Activated naive CD8-positive, alpha-beta T cell treated with anti-CD3 and anti-CD28 coated beads, Interleukin-2, amount 50 U/mL, for 24 hours (primary cell): ENCODE results near the gene GRIP2.

Source experiments
- ATAC-seq: fragments of 150-1000 bp; cut with Tn5 transposase; one replicate; pipeline ENCODE4 v1.10.0; 2021
- DNase-seq: peaks from one replicate; pipeline ENCODE4 v3.0.0; 2021
- H3K27ac Mint-ChIP-seq: one replicate; pipeline ENCODE4 v1.8.0; 2021; ENCODE audit warnings: mild to moderate bottlenecking, mixed read lengths
- H3K27me3 Mint-ChIP-seq: one replicate; pipeline ENCODE4 v1.8.0; 2021; ENCODE audit warnings: mixed read lengths
- H3K36me3 Mint-ChIP-seq: one replicate; pipeline ENCODE4 v1.8.0; 2021; ENCODE audit warnings: low read depth, mixed read lengths
- H3K4me1 Mint-ChIP-seq: one replicate; pipeline ENCODE4 v1.8.0; 2021; ENCODE audit warnings: mixed read lengths
- H3K4me3 Mint-ChIP-seq: one replicate; pipeline ENCODE4 v1.8.0; 2021; ENCODE audit warnings: mild to moderate bottlenecking, moderate library complexity, mixed read lengths
- H3K9me3 Mint-ChIP-seq: one replicate; pipeline ENCODE4 v1.8.0; 2021; ENCODE audit warnings: mixed read lengths

Gene GRIP2

DNA sequence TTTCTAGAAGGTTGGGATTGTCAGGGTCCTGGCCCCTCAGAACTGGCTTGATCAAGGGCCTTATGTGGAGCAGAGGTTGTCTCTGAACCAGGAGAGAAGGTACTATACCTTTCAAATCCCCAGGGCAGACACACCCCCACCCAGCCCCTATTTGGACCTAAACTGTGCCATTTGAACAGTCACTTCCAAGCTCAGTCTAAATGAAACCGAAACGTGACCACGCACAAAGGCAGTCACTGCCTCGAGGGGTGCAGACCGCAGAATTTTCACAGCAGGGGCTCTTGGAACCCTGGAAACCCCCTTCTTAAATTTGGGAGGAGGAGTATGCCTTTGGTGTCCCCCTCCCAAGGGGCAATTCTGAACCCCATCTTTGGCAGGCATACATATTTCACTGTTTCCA lies 53.7 kb downstream of the GRIP2 start:
- H3K4me1 Mint-ChIP-seq = no peaks in the 10 kb centered on the region
- no peak for ATAC-seq
- no peak overlapping the region for H3K4me3 Mint-ChIP-seq
- H3K9me3 Mint-ChIP-seq = no peaks in the 10 kb centered on the region
- no peak for DNase-seq
- peaks cover 34% of the 10 kb centered on the region for H3K36me3 Mint-ChIP-seq
- H3K27me3 Mint-ChIP-seq = no peaks in the 10 kb centered on the region
- H3K27ac Mint-ChIP-seq = no peak overlapping the region

DNA sequence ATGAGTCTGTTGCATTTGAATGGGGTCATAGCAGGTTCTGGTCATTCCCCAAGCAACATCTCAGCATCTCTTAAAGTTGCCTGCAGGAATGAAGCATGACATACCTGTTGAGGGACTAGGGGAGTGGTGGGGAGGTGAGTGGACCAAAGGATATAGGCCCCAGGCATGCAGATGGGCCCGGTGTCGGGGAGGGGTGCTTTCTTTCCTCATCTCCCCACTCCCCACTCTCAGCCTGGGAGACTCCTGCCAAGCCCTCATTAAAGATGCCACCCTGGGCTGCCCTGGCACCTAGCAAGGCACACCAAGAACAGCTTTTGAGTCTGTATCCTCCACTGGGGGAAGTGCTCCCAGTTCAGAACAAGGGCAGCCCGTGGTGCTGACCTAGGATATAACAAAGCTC lies 54.2 kb downstream of the GRIP2 start:
- DNase-seq = no peak
- H3K4me3 Mint-ChIP-seq = no peak overlapping the region
- H3K27ac Mint-ChIP-seq = no peak overlapping the region
- peaks cover 37% of the 10 kb centered on the region for H3K36me3 Mint-ChIP-seq
- H3K27me3 Mint-ChIP-seq = no peaks in the 10 kb centered on the region
- no peaks in the 10 kb centered on the region for H3K4me1 Mint-ChIP-seq
- ATAC-seq = no peak
- no peaks in the 10 kb centered on the region for H3K9me3 Mint-ChIP-seq

DNA sequence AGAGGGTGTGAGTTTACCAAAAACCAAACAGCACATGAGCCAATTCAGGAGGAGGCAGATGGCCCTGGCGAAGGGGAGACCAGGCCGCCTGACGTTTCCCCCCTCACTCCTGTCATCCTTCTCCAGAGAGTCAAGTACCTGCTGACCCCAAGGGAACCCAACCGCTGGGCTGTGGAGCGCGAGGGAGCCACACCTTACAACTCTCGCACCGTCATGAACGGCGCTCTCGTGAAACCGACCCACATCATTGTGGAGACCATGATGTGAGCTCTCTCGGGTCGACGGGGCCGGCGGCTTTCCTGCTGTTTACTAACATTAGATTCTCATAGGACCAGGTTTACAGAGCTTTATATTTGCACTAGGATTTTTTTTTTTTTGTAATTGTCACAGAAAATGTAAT lies 55.4 kb downstream of the GRIP2 start:
- DNase-seq (no peak), ATAC-seq (no peak)
- Mint-ChIP-seq H3K27ac (no peak overlapping the region), H3K4me1 (no peaks in the 10 kb centered on the region), H3K36me3 (peaks cover 36% of the 10 kb centered on the region), H3K4me3 (no peak overlapping the region), H3K27me3 (no peaks in the 10 kb centered on the region), H3K9me3 (no peaks in the 10 kb centered on the region)

DNA sequence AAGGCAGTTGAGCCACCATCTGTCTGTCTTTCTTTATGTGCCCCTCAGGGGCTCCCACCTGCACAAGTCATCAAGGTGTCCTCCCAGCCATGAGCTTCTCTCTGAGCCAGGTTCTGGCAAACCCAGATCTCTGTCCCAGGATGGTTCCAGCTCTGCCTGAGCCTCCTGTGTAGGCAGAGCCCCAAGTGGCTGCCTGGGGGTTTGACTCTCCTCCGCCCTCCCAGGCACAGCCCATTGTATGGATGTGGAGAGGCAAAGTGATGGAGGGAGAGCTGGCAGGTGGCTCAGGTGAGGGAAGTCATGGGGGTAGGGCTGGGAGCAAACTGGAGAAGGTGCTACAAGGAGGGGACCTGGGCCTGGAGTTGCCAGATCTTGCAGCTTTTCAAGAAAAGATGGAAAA lies 56.9 kb downstream of the GRIP2 start:
- Mint-ChIP-seq H3K27me3 (no peaks in the 10 kb centered on the region), H3K4me3 (no peak overlapping the region), H3K9me3 (no peaks in the 10 kb centered on the region), H3K36me3 (peaks cover 47% of the 10 kb centered on the region), H3K27ac (no peak overlapping the region), H3K4me1 (no peaks in the 10 kb centered on the region)
- no peak for ATAC-seq
- DNase-seq = no peak

DNA sequence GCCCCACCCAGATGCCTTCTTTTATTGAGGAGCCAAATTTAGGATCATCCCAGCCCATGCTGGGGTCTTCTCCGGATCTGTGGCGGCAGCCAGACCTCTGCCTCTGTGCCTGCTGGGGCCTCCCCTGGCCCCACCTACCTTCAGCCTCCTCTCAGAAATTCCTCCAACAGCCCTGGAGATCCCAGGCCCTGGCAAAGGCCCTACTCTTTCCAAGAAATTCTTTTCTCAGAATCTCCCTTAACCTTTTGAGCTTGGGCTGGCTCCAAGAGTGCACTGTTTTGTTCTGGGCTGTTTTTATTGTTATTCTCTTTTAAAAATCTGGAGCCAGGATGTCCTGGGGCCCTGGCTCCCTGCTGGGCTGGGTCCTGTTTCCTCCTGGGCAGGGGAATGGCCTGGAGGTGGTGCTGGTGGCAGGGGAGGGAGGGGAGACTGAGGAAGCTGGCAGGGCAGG lies 57.8 kb downstream of the GRIP2 start:
- H3K36me3 Mint-ChIP-seq = peaks cover 53% of the 10 kb centered on the region
- H3K4me3 Mint-ChIP-seq = no peak overlapping the region
- DNase-seq = no peak
- ATAC-seq = no peak
- no peaks in the 10 kb centered on the region for H3K9me3 Mint-ChIP-seq
- H3K27ac Mint-ChIP-seq = no peak overlapping the region
- H3K27me3 Mint-ChIP-seq = no peaks in the 10 kb centered on the region
- no peaks in the 10 kb centered on the region for H3K4me1 Mint-ChIP-seq

DNA sequence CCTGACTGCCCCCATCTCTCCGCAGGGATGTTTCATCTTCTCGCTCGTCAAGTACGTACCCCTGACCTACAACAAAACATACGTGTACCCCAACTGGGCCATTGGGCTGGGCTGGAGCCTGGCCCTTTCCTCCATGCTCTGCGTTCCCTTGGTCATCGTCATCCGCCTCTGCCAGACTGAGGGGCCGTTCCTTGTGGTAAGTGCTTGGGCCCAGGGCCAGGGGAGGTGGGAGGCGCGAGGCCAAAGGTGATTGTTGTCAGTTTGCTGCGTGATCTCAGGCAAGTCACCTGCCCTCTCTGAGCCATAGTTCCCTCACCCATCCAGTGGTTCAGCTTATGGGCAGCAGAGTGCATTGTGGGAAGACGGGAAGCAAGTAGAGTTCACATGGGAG lies 58.5 kb downstream of the GRIP2 start:
- ATAC-seq (no peak), DNase-seq (no peak)
- H3K9me3 Mint-ChIP-seq = no peaks in the 10 kb centered on the region
- H3K36me3 Mint-ChIP-seq = peaks cover 56% of the 10 kb centered on the region
- no peak overlapping the region for H3K4me3 Mint-ChIP-seq
- H3K4me1 Mint-ChIP-seq = no peaks in the 10 kb centered on the region
- H3K27ac Mint-ChIP-seq = no peak overlapping the region
- no peaks in the 10 kb centered on the region for H3K27me3 Mint-ChIP-seq

DNA sequence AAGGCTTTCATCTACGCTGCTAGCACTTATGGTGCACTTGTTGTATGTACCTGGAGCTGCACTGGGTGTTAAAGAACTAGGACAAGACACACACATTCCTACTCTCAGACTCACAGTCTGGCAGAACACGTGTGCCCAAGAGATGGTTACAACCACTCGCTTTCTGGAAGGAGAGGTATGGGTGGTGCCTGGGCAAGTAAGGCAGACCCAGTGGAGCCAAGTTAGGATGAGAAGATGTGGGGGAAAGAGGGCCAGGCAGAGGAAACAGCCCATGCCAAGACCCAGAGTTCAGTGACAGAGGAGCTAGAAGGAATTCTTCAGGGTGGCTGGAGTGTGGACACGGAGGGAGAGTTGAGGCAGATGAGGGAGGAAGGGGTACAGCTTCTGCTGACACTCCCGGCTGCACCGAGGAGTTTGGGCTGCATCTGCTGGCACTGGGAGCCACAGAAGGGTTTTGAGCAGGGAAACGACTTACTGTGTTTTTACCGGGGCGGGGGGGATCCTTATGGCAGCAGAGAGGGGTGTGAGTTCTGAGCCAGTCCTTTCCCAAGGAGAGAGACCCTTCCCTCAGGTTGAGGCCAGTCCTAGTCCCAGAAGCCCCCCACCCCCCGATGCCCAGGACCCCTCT lies 59.0 kb downstream of the GRIP2 start:
- no peaks in the 10 kb centered on the region for H3K9me3 Mint-ChIP-seq
- no peaks in the 10 kb centered on the region for H3K4me1 Mint-ChIP-seq
- no peak overlapping the region for H3K4me3 Mint-ChIP-seq
- no peaks in the 10 kb centered on the region for H3K27me3 Mint-ChIP-seq
- peaks cover 57% of the 10 kb centered on the region for H3K36me3 Mint-ChIP-seq
- no peak for DNase-seq
- ATAC-seq = no peak
- H3K27ac Mint-ChIP-seq = no peak overlapping the region

DNA sequence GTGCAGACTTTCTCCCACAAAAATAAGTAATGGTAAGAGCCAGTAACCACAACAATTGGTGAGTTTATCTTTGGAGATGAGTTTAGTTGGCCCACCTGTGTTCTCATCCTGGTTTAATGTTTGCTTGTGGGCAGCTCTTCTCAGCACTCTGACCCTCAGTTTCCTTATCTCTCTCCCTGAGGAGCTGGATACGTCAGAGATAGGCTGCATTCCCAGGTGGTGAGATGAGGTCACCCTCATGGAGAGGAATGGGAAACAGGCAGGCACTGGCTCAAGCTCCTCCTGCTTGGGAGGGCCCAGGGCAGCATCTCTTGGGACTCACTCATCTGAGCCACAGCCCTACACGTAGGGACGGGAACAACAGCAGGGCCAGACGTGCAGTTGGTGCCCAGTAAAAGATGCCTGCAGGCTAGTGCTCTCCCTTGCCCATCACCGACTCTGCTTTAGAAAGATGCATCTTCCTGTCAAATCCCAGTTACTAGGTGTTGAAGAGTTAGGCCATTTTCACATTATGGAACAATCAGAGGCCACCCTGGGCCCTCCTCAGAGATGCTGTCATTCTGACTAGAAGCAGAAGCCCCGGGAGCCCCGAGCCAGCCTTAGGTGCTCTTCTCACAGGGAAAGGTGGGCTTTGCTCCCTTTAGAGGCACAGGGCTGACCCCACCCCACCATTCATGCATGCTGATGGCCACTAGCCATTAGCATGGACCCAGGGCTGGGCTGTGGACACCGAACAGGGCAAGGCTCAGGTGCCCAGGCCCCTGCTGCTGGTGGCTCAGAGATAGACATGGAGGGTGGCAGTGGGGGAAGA lies 59.7 kb downstream of the GRIP2 start:
- Mint-ChIP-seq H3K27me3 (no peaks in the 10 kb centered on the region), H3K9me3 (no peaks in the 10 kb centered on the region), H3K4me3 (no peak overlapping the region), H3K36me3 (peaks cover 60% of the 10 kb centered on the region), H3K4me1 (no peaks in the 10 kb centered on the region), H3K27ac (no peak overlapping the region)
- ATAC-seq (no peak), DNase-seq (no peak)

DNA sequence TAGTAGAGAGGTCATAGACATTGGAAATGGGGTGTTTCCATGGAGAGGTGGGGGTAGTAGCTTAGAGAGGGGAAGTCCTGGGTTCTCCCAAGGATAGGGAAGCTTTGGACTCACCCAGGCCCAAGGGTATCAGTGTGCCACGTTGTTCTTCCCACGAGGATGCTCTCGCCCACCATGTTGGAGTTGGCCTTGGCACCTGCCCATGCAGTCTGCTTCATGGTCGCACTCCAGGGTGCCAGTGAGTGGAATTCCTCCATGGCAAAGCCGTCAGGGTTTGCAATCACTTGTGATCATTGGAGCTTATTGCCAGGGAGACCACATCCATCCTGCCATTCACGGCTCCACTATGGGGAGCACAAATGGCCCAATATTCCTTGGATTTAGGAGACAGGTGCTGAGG lies 60.6 kb downstream of the GRIP2 start:
- H3K9me3 Mint-ChIP-seq = no peaks in the 10 kb centered on the region
- ATAC-seq = no peak
- no peak overlapping the region for H3K27ac Mint-ChIP-seq
- no peaks in the 10 kb centered on the region for H3K27me3 Mint-ChIP-seq
- no peak for DNase-seq
- H3K36me3 Mint-ChIP-seq = peaks cover 56% of the 10 kb centered on the region
- no peak overlapping the region for H3K4me3 Mint-ChIP-seq
- H3K4me1 Mint-ChIP-seq = no peaks in the 10 kb centered on the region

DNA sequence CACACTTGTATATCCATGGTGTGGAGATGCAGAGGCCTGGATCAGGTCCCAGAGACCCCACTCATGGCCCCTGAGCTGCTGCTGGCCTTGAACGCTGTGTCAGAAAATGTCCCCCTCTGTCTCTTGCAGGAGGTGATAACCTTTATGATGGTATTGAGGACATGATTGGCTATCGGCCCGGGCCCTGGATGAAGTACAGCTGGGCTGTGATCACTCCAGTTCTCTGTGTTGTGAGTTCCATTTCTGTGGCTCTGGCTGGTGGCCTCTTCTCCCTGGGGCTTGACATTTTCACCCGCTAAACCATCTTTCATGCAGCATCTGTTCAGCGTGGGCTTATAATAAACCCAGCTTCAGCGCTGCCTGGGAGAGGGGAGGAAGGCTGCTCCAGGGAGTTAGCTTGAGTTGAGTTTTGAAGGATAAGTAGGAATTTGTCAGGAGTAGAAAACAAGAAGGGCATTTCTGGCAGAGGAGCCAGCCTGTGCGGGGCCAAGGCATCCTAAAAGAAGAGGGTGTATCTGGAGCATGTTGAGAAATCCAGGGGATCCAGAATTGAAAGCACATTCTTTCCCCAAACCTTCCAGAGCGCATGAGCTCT lies 61.1 kb downstream of the GRIP2 start:
- H3K4me1 Mint-ChIP-seq = no peaks in the 10 kb centered on the region
- no peak for DNase-seq
- H3K36me3 Mint-ChIP-seq = peaks cover 50% of the 10 kb centered on the region
- H3K27ac Mint-ChIP-seq = no peak overlapping the region
- no peak for ATAC-seq
- H3K9me3 Mint-ChIP-seq = no peaks in the 10 kb centered on the region
- no peaks in the 10 kb centered on the region for H3K27me3 Mint-ChIP-seq
- no peak overlapping the region for H3K4me3 Mint-ChIP-seq

DNA sequence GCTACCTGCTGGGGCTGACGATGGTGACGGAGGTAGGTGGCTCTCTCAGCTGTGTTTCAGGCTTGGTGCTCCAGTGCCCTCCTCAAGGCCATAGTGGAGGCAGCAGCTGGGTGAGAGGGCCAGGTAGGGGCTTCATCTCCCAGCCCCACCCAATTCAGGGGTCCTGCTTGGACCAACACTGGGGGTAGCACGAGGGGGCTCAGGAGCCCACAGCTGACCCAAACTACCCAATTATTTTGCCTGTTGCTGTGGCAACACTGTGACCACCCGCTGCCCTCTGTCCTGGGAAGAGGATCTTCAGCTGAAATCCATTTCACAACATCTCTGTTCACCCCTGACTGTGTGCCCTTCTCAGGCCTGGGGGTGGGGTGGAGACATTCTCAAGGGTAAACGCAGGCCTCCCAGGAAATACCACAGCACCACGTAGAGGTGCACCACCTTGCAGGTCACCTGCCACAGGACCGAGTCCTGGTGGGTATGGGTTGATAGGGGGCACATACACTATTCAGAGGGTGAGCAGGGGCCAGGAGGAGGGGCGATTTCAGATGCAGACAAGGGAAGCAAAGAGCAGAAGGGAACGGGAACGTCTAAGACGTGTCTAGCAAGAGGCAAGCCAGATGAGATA lies 62.7 kb downstream of the GRIP2 start:
- ATAC-seq = no peak

DNA sequence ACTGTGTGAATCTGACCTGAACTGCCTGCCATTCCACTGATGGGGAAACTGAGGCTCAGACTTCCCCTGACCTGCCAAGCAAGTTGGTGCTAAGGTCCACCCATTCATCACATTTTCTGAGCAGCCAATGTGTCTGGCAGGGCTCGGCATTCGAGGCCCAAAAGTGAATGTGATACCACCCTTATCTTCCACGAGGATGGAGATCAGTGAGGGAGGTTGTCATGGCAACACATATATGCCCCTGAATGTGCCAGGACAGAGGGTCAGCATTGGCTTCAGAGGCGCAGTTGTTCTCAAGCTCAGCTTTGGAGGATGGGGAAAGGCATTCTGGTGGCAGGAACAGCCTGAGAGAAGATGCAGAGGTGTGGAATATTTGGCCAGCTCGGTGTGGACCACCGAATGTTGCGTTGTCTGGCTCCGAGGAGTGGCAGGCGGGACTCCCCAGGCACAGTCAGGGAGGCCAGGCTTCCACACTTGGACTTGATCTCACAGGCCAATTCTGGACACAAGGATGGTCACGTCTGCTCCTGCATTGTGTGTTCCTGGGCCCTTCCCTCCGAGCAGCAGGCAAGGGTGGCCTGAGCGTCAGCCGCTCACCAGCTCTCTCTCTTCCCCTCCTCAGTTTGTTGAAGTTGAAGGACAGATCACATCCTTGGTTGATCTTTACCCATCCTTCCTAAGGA lies 63.4 kb downstream of the GRIP2 start:
- H3K9me3 Mint-ChIP-seq = no peaks in the 10 kb centered on the region
- DNase-seq (no peak), ATAC-seq (no peak)
- peaks cover 52% of the 10 kb centered on the region for H3K36me3 Mint-ChIP-seq
- no peak overlapping the region for H3K27ac Mint-ChIP-seq
- H3K4me1 Mint-ChIP-seq = peaks cover 7% of the 10 kb centered on the region
- H3K27me3 Mint-ChIP-seq = no peaks in the 10 kb centered on the region
- H3K4me3 Mint-ChIP-seq = no peak overlapping the region

More for the DNA sequence above, 62.7 kb downstream of the GRIP2 start:
- no peaks in the 10 kb centered on the region for H3K27me3 Mint-ChIP-seq
- DNase-seq = no peak
- H3K36me3 Mint-ChIP-seq = peaks cover 49% of the 10 kb centered on the region
- H3K4me1 Mint-ChIP-seq = peaks cover 1% of the 10 kb centered on the region
- H3K4me3 Mint-ChIP-seq = no peak overlapping the region
- H3K27ac Mint-ChIP-seq = no peak overlapping the region
- no peaks in the 10 kb centered on the region for H3K9me3 Mint-ChIP-seq

DNA sequence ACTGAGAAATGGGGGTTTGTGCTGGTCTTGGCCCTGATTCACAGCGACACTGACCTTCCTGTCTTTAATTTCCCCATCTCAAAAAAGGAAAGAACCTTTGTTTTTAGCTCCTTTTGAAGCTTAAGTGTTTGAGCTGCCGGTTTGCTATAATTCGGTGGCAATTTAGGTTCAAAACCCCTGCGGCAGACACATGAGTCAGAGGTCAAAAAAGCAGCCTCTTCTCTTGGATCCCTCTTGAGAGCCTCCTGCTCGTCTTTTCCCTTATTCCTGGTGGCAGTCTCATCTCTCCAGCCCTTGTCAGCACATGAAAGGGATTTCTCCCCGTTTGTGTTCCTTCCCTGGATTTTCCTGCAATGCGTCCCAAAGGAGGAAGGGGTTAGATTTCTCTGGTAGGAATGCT lies 64.5 kb downstream of the GRIP2 start:
- H3K36me3 Mint-ChIP-seq = peaks cover 45% of the 10 kb centered on the region
- no peak for ATAC-seq
- H3K4me1 Mint-ChIP-seq = peaks cover 9% of the 10 kb centered on the region
- H3K9me3 Mint-ChIP-seq = no peaks in the 10 kb centered on the region
- H3K27me3 Mint-ChIP-seq = no peaks in the 10 kb centered on the region
- DNase-seq = no peak
- no peak overlapping the region for H3K27ac Mint-ChIP-seq
- no peak overlapping the region for H3K4me3 Mint-ChIP-seq

DNA sequence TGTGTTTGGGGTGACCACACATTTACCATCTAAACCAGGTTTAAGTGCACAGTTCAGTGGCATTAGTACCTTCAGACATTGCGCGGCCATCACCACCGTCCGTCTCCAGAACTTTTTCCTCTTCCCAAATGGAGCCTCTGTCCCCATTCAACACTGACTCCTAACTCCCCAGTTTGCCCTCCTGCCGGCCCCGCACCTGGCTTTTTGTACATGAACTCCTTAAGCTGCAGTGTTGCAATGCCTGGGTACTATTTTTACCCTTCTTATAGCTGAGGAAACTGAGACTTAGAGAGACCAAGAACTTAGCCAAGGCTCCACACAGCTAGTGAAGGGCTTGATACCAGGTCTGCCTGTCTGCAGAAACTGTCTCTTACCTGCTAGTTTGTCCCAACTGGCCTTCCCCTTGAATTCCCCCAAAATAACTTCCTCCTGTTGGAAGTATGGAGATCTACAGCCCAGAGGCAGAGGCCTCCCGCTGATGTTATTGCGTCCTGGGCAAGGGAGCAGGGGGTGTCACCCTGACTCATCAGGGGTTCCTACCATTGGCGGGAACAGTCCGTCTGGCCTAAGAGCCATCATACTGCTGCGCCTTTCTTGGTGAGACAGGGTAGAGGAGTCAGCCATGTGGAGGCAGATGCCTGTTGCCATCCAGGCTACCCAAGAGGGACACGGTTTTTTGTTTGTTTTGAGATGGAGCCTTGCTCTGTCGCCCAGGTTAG lies 65.6 kb downstream of the GRIP2 start:
- Mint-ChIP-seq H3K27ac (no peak overlapping the region), H3K27me3 (no peaks in the 10 kb centered on the region), H3K4me1 (peaks cover 9% of the 10 kb centered on the region), H3K4me3 (no peak overlapping the region), H3K36me3 (peaks cover 44% of the 10 kb centered on the region), H3K9me3 (no peaks in the 10 kb centered on the region)
- no peak for DNase-seq
- ATAC-seq = no peak
